ENCODE measurements around the gene KIAA1671. TPM values are rescaled to one million over a fixed set of nuclear protein-coding genes. Genes with fewer than 3 reads are reported as not detected.
A peak's percentile ranks its signal among the peaks of the same experiment; 100 is the strongest.

Gene KIAA1671
- polyA plus RNA-seq, 1 donor (not counting 4 experiments of a cell fraction or from before 2014, with no cell fraction given) = 17.4 TPM

DNA sequence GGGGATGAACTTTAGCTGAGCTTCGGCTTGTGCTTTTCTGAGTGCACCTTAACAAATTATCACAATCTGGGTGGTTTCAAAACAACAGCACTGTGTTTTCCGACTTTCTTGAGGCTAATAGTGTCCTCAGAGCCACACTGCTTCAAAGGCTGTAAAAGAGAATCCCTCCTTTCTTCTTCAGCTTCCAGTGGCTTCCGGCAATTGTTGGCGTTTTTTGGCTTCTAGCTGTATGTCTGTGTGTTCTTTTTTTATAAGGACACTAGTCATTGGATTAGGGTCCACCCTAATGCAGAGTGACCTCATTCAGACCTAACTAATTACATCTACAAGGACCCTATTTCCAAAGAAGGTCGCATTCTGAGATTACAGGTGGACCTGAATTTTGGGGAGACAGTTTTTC lies 30.6 kb downstream of the KIAA1671 start:
- Histone ChIP-seq H3K9me1 (ENCODE audit: control insufficient read depth, extremely low read depth, insufficient read depth, low read length) (no peaks in the 10 kb centered on the region), H3K9me3 (ENCODE audit: control insufficient read depth, low read depth, low read length) (no peaks in the 10 kb centered on the region), H3K27ac (ENCODE audit: control insufficient read depth, insufficient read depth, low read length) (no peak overlapping the region), H2AFZ (ENCODE audit: control insufficient read depth, low read length) (no peak overlapping the region), H3K4me1 (ENCODE audit: control insufficient read depth, extremely low read depth, insufficient read depth, low read length) (peaks cover 23% of the 10 kb centered on the region), H3K79me2 (ENCODE audit: control insufficient read depth, insufficient read depth, low read length) (peaks cover 28% of the 10 kb centered on the region), H3K9ac (ENCODE audit: control insufficient read depth, extremely low read depth, insufficient read depth, low read length) (no peak overlapping the region), H3K4me3 (ENCODE audit: control insufficient read depth in 2 of 3, extremely low read depth in 1 of 3, insufficient read depth in 2 of 3, low read depth in 1 of 3, low read length in 3 of 3) (no peak overlapping the region), H4K20me1 (ENCODE audit: control insufficient read depth, extremely low read depth, insufficient read depth, low read length) (no peaks in the 10 kb centered on the region), H3K36me3 (ENCODE audit: control insufficient read depth in 2 of 2, extremely low read depth in 1 of 2, insufficient read depth in 2 of 2, low read length in 2 of 2) (no peaks in the 10 kb centered on the region), H3K27me3 (ENCODE audit: control insufficient read depth, extremely low read depth, insufficient read depth, low read length) (no peaks in the 10 kb centered on the region), H3K4me2 (ENCODE audit: control insufficient read depth, extremely low read depth, insufficient read depth, low read depth, low read length) (no peak overlapping the region)
- no peak for DNase-seq (ENCODE audit: low read depth, low spot score)
- dilution Hi-C loops (cut with MboI; ENCODE audit: extremely low pct_ligation_motif_present, low sequenced_read_pairs) = no loop called here
- FAIRE-seq = no peak
- no peak for TF ChIP-seq EZH2 (IDR thresholded peaks at IDR 0.05; ENCODE audit: low read length)
- TF ChIP-seq, protein P1, sequence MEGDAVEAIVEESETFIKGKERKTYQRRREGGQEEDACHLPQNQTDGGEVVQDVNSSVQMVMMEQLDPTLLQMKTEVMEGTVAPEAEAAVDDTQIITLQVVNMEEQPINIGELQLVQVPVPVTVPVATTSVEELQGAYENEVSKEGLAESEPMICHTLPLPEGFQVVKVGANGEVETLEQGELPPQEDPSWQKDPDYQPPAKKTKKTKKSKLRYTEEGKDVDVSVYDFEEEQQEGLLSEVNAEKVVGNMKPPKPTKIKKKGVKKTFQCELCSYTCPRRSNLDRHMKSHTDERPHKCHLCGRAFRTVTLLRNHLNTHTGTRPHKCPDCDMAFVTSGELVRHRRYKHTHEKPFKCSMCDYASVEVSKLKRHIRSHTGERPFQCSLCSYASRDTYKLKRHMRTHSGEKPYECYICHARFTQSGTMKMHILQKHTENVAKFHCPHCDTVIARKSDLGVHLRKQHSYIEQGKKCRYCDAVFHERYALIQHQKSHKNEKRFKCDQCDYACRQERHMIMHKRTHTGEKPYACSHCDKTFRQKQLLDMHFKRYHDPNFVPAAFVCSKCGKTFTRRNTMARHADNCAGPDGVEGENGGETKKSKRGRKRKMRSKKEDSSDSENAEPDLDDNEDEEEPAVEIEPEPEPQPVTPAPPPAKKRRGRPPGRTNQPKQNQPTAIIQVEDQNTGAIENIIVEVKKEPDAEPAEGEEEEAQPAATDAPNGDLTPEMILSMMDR (optimal IDR thresholded peaks at IDR 0.05 in 1 of 3, IDR thresholded peaks at IDR 0.05 in 1 of 3, conservative IDR thresholded peaks at IDR 0.05 in 1 of 3; ENCODE audit: extremely low read depth in 1 of 3, insufficient read depth in 2 of 3, low read length in 3 of 3) = no peak

DNA sequence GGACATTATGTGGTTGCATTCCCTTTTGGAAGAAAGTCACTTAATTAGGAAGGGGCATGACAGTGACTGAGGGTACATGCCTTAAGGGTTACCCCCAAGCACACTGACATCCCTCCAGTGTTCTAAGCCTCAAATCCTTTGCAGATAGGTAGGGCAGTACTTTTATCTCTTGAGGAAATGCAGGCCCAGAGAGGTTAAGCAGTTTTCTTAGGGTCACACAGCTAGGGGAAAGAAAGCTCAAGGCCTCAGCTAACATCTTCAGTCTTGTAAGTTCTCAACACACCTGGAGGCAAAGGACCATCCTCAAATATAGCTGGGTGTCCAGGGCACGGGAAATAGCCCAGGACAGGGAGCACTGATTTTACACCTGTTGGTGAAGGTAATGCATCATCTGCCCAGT lies 31.6 kb downstream of the KIAA1671 start:
- Histone ChIP-seq H3K79me2 (ENCODE audit: control insufficient read depth, insufficient read depth, low read length) (peaks cover 28% of the 10 kb centered on the region), H3K36me3 (ENCODE audit: control insufficient read depth in 2 of 2, extremely low read depth in 1 of 2, insufficient read depth in 2 of 2, low read length in 2 of 2) (no peaks in the 10 kb centered on the region), H3K27ac (ENCODE audit: control insufficient read depth, insufficient read depth, low read length) (no peak overlapping the region), H3K4me1 (ENCODE audit: control insufficient read depth, extremely low read depth, insufficient read depth, low read length) (peaks cover 21% of the 10 kb centered on the region), H3K27me3 (ENCODE audit: control insufficient read depth, extremely low read depth, insufficient read depth, low read length) (no peaks in the 10 kb centered on the region), H2AFZ (ENCODE audit: control insufficient read depth, low read length) (no peak overlapping the region), H3K9ac (ENCODE audit: control insufficient read depth, extremely low read depth, insufficient read depth, low read length) (no peak overlapping the region), H3K9me3 (ENCODE audit: control insufficient read depth, low read depth, low read length) (no peaks in the 10 kb centered on the region), H3K9me1 (ENCODE audit: control insufficient read depth, extremely low read depth, insufficient read depth, low read length) (no peaks in the 10 kb centered on the region), H4K20me1 (ENCODE audit: control insufficient read depth, extremely low read depth, insufficient read depth, low read length) (no peaks in the 10 kb centered on the region), H3K4me2 (ENCODE audit: control insufficient read depth, extremely low read depth, insufficient read depth, low read depth, low read length) (no peak overlapping the region), H3K4me3 (ENCODE audit: control insufficient read depth in 2 of 3, extremely low read depth in 1 of 3, insufficient read depth in 2 of 3, low read depth in 1 of 3, low read length in 3 of 3) (no peak overlapping the region)
- FAIRE-seq (peak; percentile 32), DNase-seq (ENCODE audit: low read depth, low spot score) (no peak)
- dilution Hi-C loops (cut with MboI; ENCODE audit: extremely low pct_ligation_motif_present, low sequenced_read_pairs) = no loop called here
- TF ChIP-seq, protein P1 (optimal IDR thresholded peaks at IDR 0.05 in 1 of 3, IDR thresholded peaks at IDR 0.05 in 1 of 3, conservative IDR thresholded peaks at IDR 0.05 in 1 of 3; ENCODE audit: extremely low read depth in 1 of 3, insufficient read depth in 2 of 3, low read length in 3 of 3) = no peak
- TF ChIP-seq EZH2 (IDR thresholded peaks at IDR 0.05; ENCODE audit: low read length) = no peak

Measured in keratinocyte (primary cell).